Mucosa of rectum (tissue), 2 donors: ENCODE results near the gene CDH13.

ENCODE experiments used
- H3K27ac ChIP-seq, 2 donors: one replicate each; pipeline ENCODE4 v1.7.0; 2013; ENCODE audit warnings: inconsistent platforms in 2 of 2, low read depth in 2 of 2, low read length in 2 of 2
- H3K27me3 ChIP-seq, 2 donors: one replicate each; pipeline ENCODE4 v1.7.0; 2013; ENCODE audit warnings: low read length in 2 of 2; ENCODE audit not compliant: control insufficient read depth in 2 of 2, insufficient read depth in 2 of 2
- H3K36me3 ChIP-seq, 2 donors: one replicate each; pipeline ENCODE4 v1.7.0; 2013; ENCODE audit warnings: low read length in 2 of 2; ENCODE audit not compliant: control insufficient read depth in 2 of 2, insufficient read depth in 2 of 2
- H3K4me1 ChIP-seq, 2 donors: one replicate each; pipeline ENCODE4 v1.7.0; 2013; ENCODE audit warnings: low read length in 2 of 2, mild to moderate bottlenecking in 1 of 2; ENCODE audit not compliant: control insufficient read depth in 2 of 2, insufficient read depth in 2 of 2
- H3K4me3 ChIP-seq, 2 donors: one replicate each; pipeline ENCODE4 v1.7.0; 2013; ENCODE audit warnings: low read length in 2 of 2
- H3K9ac ChIP-seq, 2 donors: one replicate each; pipeline ENCODE4 v1.7.0; 2013; ENCODE audit warnings: low read length in 2 of 2, low read depth in 1 of 2, mild to moderate bottlenecking in 1 of 2
- H3K9me3 ChIP-seq, 2 donors: one replicate each; pipeline ENCODE4 v1.7.0; 2013; ENCODE audit warnings: low read length in 2 of 2; ENCODE audit not compliant: control insufficient read depth in 2 of 2
- donor health status: healthy.
- donor health status: Normal muscosa, but diverticular disease.

The CDH13 gene

GRCh38 chr16:82732461-82732860 lies 105.7 kb downstream of the CDH13 start:
- Histone ChIP-seq H3K27ac (no peak overlapping the region), H3K4me3 (no peak overlapping the region), H3K9me3 (peaks cover 0 to 3% of the 10 kb centered on the region in 2 donors), H3K36me3 (no peaks in the 10 kb centered on the region), H3K27me3 (no peaks in the 10 kb centered on the region), H3K4me1 (no peaks in the 10 kb centered on the region), H3K9ac (no peak overlapping the region)

GRCh38 chr16:82735186-82735585 lies 108.4 kb downstream of the CDH13 start:
- H3K27me3 ChIP-seq: no peaks in the 10 kb centered on the region
- no peaks in the 10 kb centered on the region for H3K36me3 ChIP-seq
- no peaks in the 10 kb centered on the region for H3K9me3 ChIP-seq
- H3K4me3 ChIP-seq: no peak overlapping the region
- no peak overlapping the region for H3K27ac ChIP-seq
- no peak overlapping the region for H3K9ac ChIP-seq
- no peaks in the 10 kb centered on the region for H3K4me1 ChIP-seq

GRCh38 chr16:82735673-82736091 lies 108.9 kb downstream of the CDH13 start:
- Histone ChIP-seq H3K27ac (no peak overlapping the region), H3K4me1 (no peaks in the 10 kb centered on the region), H3K4me3 (peak overlapping the region in 1 of 2 donors; percentile 9)

GRCh38 chr16:82736224-82736623 lies 109.5 kb downstream of the CDH13 start:
- no peaks in the 10 kb centered on the region for H3K36me3 ChIP-seq
- no peak overlapping the region for H3K9ac ChIP-seq
- H3K27me3 ChIP-seq: no peaks in the 10 kb centered on the region
- no peaks in the 10 kb centered on the region for H3K4me1 ChIP-seq
- no peak overlapping the region for H3K27ac ChIP-seq
- H3K4me3 ChIP-seq: no peak overlapping the region
- no peaks in the 10 kb centered on the region for H3K9me3 ChIP-seq

More at GRCh38 chr16:82735673-82736091, 108.9 kb downstream of the CDH13 start:
- Histone ChIP-seq H3K9ac (no peak overlapping the region), H3K36me3 (no peaks in the 10 kb centered on the region), H3K9me3 (no peaks in the 10 kb centered on the region), H3K27me3 (no peaks in the 10 kb centered on the region)

GRCh38 chr16:82738699-82739098 lies 111.9 kb downstream of the CDH13 start:
- Histone ChIP-seq H3K27ac (no peak overlapping the region), H3K4me1 (no peaks in the 10 kb centered on the region), H3K27me3 (no peaks in the 10 kb centered on the region), H3K9ac (no peak overlapping the region), H3K36me3 (no peaks in the 10 kb centered on the region), H3K4me3 (no peak overlapping the region), H3K9me3 (no peaks in the 10 kb centered on the region)

GRCh38 chr16:82741073-82741615 lies 114.4 kb downstream of the CDH13 start:
- Histone ChIP-seq H3K9ac (no peak overlapping the region), H3K27ac (no peak overlapping the region), H3K4me3 (no peak overlapping the region), H3K36me3 (no peaks in the 10 kb centered on the region), H3K9me3 (no peaks in the 10 kb centered on the region), H3K4me1 (no peaks in the 10 kb centered on the region), H3K27me3 (no peaks in the 10 kb centered on the region)

- no peaks in the 10 kb centered on the region for H3K4me1 ChIP-seq
- H3K36me3 ChIP-seq: no peaks in the 10 kb centered on the region
- H3K4me3 ChIP-seq: no peak overlapping the region
- no peak overlapping the region for H3K27ac ChIP-seq
- no peaks in the 10 kb centered on the region for H3K27me3 ChIP-seq
- H3K9me3 ChIP-seq: no peaks in the 10 kb centered on the region
- H3K9ac ChIP-seq: no peak overlapping the region
Observed at GRCh38 chr16:82744958-82745357, 118.2 kb downstream of the CDH13 start.

- Histone ChIP-seq H3K9me3 (no peaks in the 10 kb centered on the region), H3K27ac (no peak overlapping the region), H3K36me3 (no peaks in the 10 kb centered on the region), H3K9ac (no peak overlapping the region), H3K4me3 (no peak overlapping the region), H3K27me3 (no peaks in the 10 kb centered on the region), H3K4me1 (no peaks in the 10 kb centered on the region)
Observed at GRCh38 chr16:82748026-82748425, 121.3 kb downstream of the CDH13 start.

GRCh38 chr16:82750068-82750467 lies 123.3 kb downstream of the CDH13 start:
- no peak overlapping the region for H3K4me3 ChIP-seq

GRCh38 chr16:82751020-82751419 lies 124.3 kb downstream of the CDH13 start:
- Histone ChIP-seq H3K27me3 (no peaks in the 10 kb centered on the region), H3K9ac (no peak overlapping the region), H3K36me3 (no peaks in the 10 kb centered on the region), H3K27ac (no peak overlapping the region), H3K4me3 (no peak overlapping the region), H3K9me3 (no peaks in the 10 kb centered on the region), H3K4me1 (no peaks in the 10 kb centered on the region)

More at GRCh38 chr16:82750068-82750467, 123.3 kb downstream of the CDH13 start:
- H3K4me1 ChIP-seq: no peaks in the 10 kb centered on the region
- no peaks in the 10 kb centered on the region for H3K9me3 ChIP-seq
- H3K9ac ChIP-seq: no peak overlapping the region
- no peaks in the 10 kb centered on the region for H3K27me3 ChIP-seq
- H3K27ac ChIP-seq: no peak overlapping the region
- no peaks in the 10 kb centered on the region for H3K36me3 ChIP-seq

GRCh38 chr16:82752172-82752571 lies 125.4 kb downstream of the CDH13 start:
- Histone ChIP-seq H3K27ac (no peak overlapping the region), H3K4me3 (no peak overlapping the region), H3K27me3 (no peaks in the 10 kb centered on the region), H3K9ac (no peak overlapping the region), H3K4me1 (no peaks in the 10 kb centered on the region), H3K9me3 (no peaks in the 10 kb centered on the region), H3K36me3 (no peaks in the 10 kb centered on the region)
